Brain microvascular endothelial cell (primary cell): ENCODE data around the gene ADIPOR2.

Experiments
- DNase-seq: peaks from one replicate; pipeline ENCODE4 v3.0.0-alpha.2; 2020
- H3K27ac ChIP-seq: fragments of 250-450 bp; sonication (Bioruptor Pico); 2 replicates; pipeline ENCODE4 v1.5.1; 2020; ENCODE audit warnings: mild to moderate bottlenecking, moderate library complexity
- H3K27me3 ChIP-seq: fragments of 250-450 bp; sonication (Bioruptor Pico); replicated peaks from 2 replicates; pipeline ENCODE4 v1.5.1; 2020; ENCODE audit warnings: mild to moderate bottlenecking
- H3K36me3 ChIP-seq: fragments of 250-450 bp; sonication (Bioruptor Pico); replicated peaks from 2 replicates; pipeline ENCODE4 v1.5.1; 2020; ENCODE audit warnings: mild to moderate bottlenecking
- H3K4me3 ChIP-seq: 2 replicates; pipeline ENCODE4 v1.5.1; 2011; ENCODE audit warnings: low read depth, mild to moderate bottlenecking, control low read depth, low read length, moderate library complexity
- in situ Hi-C: cut with HindIII; loops from 2 replicates; pipeline ENCODE4 v1.10.0; 2017; ENCODE audit warnings: low sequenced_read_pairs, low pct_ligation_motif_present
- TF ChIP-seq, protein P1 (sequence below): IDR thresholded peaks from 2 replicates; pipeline ENCODE4 v1.5.1; 2011; ENCODE audit warnings: low read depth, mild to moderate bottlenecking, moderate library complexity, low read length, control low read depth, inconsistent platforms; ENCODE audit errors: missing control alignments

Gene ADIPOR2

DNA sequence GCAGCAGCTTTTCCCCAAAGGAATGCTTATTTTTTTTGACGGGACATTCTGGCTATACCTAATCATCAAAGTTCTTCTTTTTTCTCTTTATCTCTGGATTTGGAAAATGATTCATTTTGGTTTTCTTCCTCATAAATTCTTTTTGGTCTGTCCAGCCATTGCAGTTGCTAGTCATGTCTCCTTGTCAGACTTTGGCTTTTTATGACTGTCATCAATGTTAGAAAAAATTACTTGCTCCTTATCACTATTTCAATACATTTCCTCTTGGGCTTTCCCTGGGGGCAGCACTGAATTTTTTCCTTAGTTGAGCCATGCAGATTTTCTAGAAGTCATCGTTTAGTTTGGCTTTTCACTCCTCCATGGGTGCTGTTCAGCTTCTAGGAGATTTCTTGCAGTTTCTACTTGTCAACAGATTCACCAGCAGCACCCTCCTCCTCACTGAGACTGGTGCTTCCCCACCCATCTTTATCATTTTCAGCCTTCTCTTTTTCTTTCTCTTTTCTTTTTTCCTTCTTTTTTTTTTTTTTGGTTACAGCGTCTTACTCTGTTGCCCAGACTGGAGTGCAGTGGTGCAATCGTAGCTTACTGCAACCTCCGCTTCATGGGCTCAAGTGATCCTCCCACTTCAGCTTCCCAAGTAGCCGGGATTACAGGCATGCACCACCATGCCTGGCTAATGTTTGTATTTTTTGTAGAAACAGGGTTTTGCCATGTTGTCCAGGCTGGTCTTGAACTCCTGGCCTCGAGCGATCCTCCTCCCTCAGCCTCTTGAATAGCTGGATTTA is 5.2 kb downstream of the ADIPOR2 start:
- no peak for DNase-seq
- H3K27me3 ChIP-seq, result no peaks in the 10 kb centered on the region
- H3K4me3 ChIP-seq, result no peak overlapping the region
- H3K36me3 ChIP-seq, result no peaks in the 10 kb centered on the region
- in situ Hi-C loops, result loop anchor here (25.0 kb wide), 1 partner anchor 266 kb away; no protein-coding TSS in a partner anchor
- TF ChIP-seq, protein P1, sequence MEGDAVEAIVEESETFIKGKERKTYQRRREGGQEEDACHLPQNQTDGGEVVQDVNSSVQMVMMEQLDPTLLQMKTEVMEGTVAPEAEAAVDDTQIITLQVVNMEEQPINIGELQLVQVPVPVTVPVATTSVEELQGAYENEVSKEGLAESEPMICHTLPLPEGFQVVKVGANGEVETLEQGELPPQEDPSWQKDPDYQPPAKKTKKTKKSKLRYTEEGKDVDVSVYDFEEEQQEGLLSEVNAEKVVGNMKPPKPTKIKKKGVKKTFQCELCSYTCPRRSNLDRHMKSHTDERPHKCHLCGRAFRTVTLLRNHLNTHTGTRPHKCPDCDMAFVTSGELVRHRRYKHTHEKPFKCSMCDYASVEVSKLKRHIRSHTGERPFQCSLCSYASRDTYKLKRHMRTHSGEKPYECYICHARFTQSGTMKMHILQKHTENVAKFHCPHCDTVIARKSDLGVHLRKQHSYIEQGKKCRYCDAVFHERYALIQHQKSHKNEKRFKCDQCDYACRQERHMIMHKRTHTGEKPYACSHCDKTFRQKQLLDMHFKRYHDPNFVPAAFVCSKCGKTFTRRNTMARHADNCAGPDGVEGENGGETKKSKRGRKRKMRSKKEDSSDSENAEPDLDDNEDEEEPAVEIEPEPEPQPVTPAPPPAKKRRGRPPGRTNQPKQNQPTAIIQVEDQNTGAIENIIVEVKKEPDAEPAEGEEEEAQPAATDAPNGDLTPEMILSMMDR, result no peak
- H3K27ac ChIP-seq, result no peak overlapping the region

DNA sequence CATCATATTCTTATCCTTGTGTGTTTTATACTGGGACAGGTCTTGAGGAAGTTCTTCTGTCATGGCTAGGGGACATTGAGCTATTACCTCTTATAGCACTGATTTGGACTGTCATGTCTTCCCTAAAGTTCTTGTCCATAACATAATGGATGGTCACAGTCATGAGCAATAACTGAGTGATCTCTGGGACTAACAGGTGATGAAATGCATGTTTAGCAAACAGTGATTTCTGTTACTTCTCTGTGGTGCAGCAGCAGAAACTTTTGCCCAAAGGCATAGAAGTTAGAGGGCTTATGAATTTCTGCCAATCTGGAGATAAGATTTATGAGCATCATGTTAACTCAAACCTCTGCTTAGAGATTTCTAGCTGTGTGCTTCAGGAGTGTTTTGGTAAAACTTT is 5.9 kb downstream of the ADIPOR2 start:
- Histone ChIP-seq H3K4me3 (no peak overlapping the region), H3K27ac (no peak overlapping the region), H3K27me3 (no peaks in the 10 kb centered on the region), H3K36me3 (no peaks in the 10 kb centered on the region)
- no peak for DNase-seq
- TF ChIP-seq, protein P1, result no peak
- in situ Hi-C loops, result loop anchor here (25.0 kb wide), 1 partner anchor 266 kb away; no protein-coding TSS in a partner anchor

DNA sequence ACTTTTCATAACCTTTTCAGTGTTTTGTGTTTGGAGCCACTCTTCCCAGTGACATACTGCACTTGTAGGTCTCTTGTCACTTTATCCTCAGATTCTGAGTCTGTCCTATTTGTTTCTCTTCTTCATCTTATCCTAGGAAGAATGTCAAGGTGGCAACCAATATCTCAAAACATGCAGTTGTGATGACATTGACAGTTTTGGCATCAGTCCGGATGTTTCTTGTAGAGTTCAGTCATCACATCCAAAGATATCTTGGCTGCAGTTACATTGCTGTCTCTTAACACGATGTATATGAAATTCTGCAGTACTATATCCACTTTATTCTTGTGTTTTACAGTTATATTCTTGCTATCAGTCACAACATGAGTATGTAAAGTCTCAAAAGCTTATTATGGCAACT is 6.4 kb downstream of the ADIPOR2 start:
- Histone ChIP-seq H3K27me3 (no peaks in the 10 kb centered on the region), H3K4me3 (no peak overlapping the region), H3K36me3 (no peaks in the 10 kb centered on the region), H3K27ac (no peak overlapping the region)
- TF ChIP-seq, protein P1, result no peak
- in situ Hi-C loops, result loop anchor here (25.0 kb wide), 1 partner anchor 265 kb away; no protein-coding TSS in a partner anchor
- no peak for DNase-seq

DNA sequence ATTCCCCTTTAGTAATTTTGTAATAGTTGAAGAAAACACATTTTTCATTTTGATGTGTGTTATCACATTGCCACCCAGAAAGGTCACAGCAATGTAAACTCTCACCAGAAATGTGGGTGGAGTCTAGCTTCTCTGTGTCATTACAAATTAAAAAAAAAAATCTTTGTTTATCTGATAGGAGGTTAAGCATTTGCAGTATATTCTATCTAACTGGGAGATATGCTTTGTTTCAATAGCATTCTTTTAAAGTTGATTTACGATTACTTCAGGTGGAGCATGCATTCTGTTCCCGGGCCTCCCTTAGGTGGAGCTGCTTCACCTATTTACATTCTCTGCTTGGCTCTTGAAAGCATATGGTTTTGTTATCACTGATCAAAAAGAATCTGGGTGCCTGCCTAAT is 7.8 kb downstream of the ADIPOR2 start:
- Histone ChIP-seq H3K27ac (no peak overlapping the region), H3K36me3 (no peaks in the 10 kb centered on the region), H3K4me3 (no peak overlapping the region), H3K27me3 (no peaks in the 10 kb centered on the region)
- TF ChIP-seq, protein P1, result no peak
- DNase-seq, result no peak
- in situ Hi-C loops, result loop anchor here (25.0 kb wide), 1 partner anchor 264 kb away; no protein-coding TSS in a partner anchor

DNA sequence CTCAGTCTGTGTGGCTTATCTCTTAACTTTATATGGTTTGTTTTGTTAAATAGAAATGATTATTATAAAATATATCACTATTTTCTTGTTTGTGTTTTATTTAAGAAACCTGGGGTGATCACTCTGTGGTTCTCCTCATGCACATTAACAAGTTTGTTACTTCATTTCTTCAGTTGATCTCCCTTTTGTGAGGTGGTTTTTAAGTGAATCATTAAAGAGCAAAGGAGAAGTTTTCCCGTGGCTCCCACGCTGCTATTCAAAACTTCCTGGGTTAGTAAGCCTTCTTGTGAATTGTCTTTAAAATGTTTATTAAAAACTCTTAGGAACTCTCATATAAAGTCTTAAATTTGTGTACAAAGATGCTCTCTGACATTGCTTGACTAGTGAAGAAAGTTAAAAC is 11.8 kb downstream of the ADIPOR2 start:
- no peak for DNase-seq
- H3K36me3 ChIP-seq, result no peaks in the 10 kb centered on the region
- H3K4me3 ChIP-seq, result no peak overlapping the region
- TF ChIP-seq, protein P1, result no peak
- H3K27me3 ChIP-seq, result no peaks in the 10 kb centered on the region
- in situ Hi-C loops, result no loop called here
- no peak overlapping the region for H3K27ac ChIP-seq
